HepG2 (cell line): ENCODE data around the gene BRSK2. TPM values are rescaled to one million over a fixed set of nuclear protein-coding genes. Genes with fewer than 3 reads are reported as not detected.

Experiments
- ATAC-seq: fragments of 200-7000 bp; cut with Tn5 transposase; 3 replicates; pipeline ENCODE4 v1.9.1; 2020; ENCODE audit warnings: mild to moderate bottlenecking, moderate library complexity
- BruUV-seq: library from RNA; stranded (reverse); fragments of 400-500 nt; replicated peaks from 2 replicates; lab custom pipeline; 2021; lab: Mats Ljungman, UMichigan
- CTCF ChIA-PET: fragments of 300-600 bp; formaldehyde crosslinking; extraction: SDS; loops from one replicate; lab custom pipeline; 2021; ENCODE audit warnings: low total read pairs, inconsistent platforms, low intra/inter-chr PET ratio; lab: Yijun Ruan, JAX
- POLR2A ChIA-PET: fragments of 350-600 bp; sonication (Branson Sonifier 250); formaldehyde crosslinking; loops from one replicate; lab custom pipeline; 2020; ENCODE audit warnings: antibody characterized with exemption, inconsistent platforms; lab: Yijun Ruan, JAX
- DNase-seq: peaks from one replicate; pipeline ENCODE4 v3.0.0-alpha.2; 2015; ENCODE audit warnings: low spot score
- FAIRE-seq: peaks from 3 replicates; lab custom pipeline; 2011; peaks lifted over from hg19 to GRCh38; lab: Jason Lieb, UNC
- H2AFZ ChIP-seq: one replicate; pipeline ENCODE4 v1.6.1; 2011; ENCODE audit warnings: low read length, inconsistent platforms
- H3K27ac ChIP-seq: fragments of 300-600 bp; 3 replicates; pipeline ENCODE4 v1.8.0; 2011; ENCODE audit warnings: mixed run types, mild to moderate bottlenecking, mixed read lengths, low read length, inconsistent platforms; ENCODE audit not compliant: insufficient read depth; ENCODE audit errors: extremely low read length
- H3K27me3 ChIP-seq, 2 experiments: fragments of 200-600 bp in 1 of 2; 2 replicates in 1 of 2; 3 replicates in 1 of 2; pipeline versions ENCODE4 v1.6.0 to v1.8.0; 2011; ENCODE audit warnings: low read length in 2 of 2, mild to moderate bottlenecking in 2 of 2, moderate library complexity in 2 of 2, inconsistent platforms in 1 of 2; ENCODE audit not compliant: insufficient read depth in 2 of 2, control insufficient read depth in 1 of 2
- H3K36me3 ChIP-seq, 2 experiments: fragments of 200-600 bp in 1 of 2; replicated peaks in 1 of 2; 2 replicates in 1 of 2; 3 replicates in 1 of 2; pipeline versions ENCODE4 v1.5.1 to v1.8.0; 2011; ENCODE audit warnings: low read length in 2 of 2, inconsistent platforms in 1 of 2; ENCODE audit not compliant: insufficient read depth in 2 of 2, control insufficient read depth in 1 of 2
- H3K4me1 ChIP-seq: 2 replicates; pipeline ENCODE4 v1.5.1; 2012; ENCODE audit warnings: low read length, inconsistent platforms; ENCODE audit not compliant: insufficient read depth
- H3K4me2 ChIP-seq: 2 replicates; pipeline ENCODE4 v1.6.0; 2011; ENCODE audit warnings: low read depth, low read length, inconsistent platforms
- H3K4me3 ChIP-seq, 3 experiments: fragments of 200-600 bp in 1 of 3; sonication (generic), shearing (Covaris generic) in 1 of 3; replicated peaks in 1 of 3; 2 replicates each; pipeline ENCODE4 v1.5.1; 2011 to 2016; ENCODE audit warnings: low read length in 3 of 3, inconsistent platforms in 2 of 3, low read depth in 2 of 3, mild to moderate bottlenecking in 2 of 3, control low read depth in 1 of 3, mixed read lengths in 1 of 3; ENCODE audit not compliant: insufficient read depth in 1 of 3
- H3K79me2 ChIP-seq: one replicate; pipeline ENCODE4 v1.6.1; 2011; ENCODE audit warnings: low read length, inconsistent platforms; ENCODE audit not compliant: insufficient read depth
- H3K9ac ChIP-seq: 2 replicates; pipeline ENCODE4 v1.6.0; 2011; ENCODE audit warnings: mild to moderate bottlenecking, low read depth, low read length, inconsistent platforms; ENCODE audit not compliant: insufficient read depth
- H3K9me3 ChIP-seq: 2 replicates; pipeline ENCODE4 v1.5.1; 2012; ENCODE audit warnings: mild to moderate bottlenecking, low read length
- H4K20me1 ChIP-seq: 2 replicates; pipeline ENCODE4 v1.6.0; 2011; ENCODE audit warnings: inconsistent platforms, mild to moderate bottlenecking, low read length, moderate library complexity; ENCODE audit not compliant: insufficient read depth
- MXI1 ChIP-seq: IDR thresholded peaks from 3 replicates; pipeline ENCODE4 v1.6.1; 2012; ENCODE audit warnings: low read depth, low read length, inconsistent platforms, borderline replicate concordance
- NR2F1 ChIP-seq, 2 experiments: fragments of 450-650 bp in 1 of 2; formaldehyde crosslinking in 1 of 2; IDR thresholded peaks; 2 replicates each; pipeline versions ENCODE4 v1.5.0 to v1.6.1; 2016 to 2020; ENCODE audit warnings: mild to moderate bottlenecking in 1 of 2, missing compliant biosample characterization in 1 of 2, missing genetic modification reagents in 1 of 2, moderate library complexity in 1 of 2
- RELA ChIP-seq: sonication (generic); formaldehyde crosslinking; IDR thresholded peaks from 2 replicates; pipeline ENCODE4 v1.4.0; 2020; ENCODE audit warnings: missing genetic modification reagents
- RXRB ChIP-seq: IDR thresholded peaks from 2 replicates; pipeline ENCODE4 v1.6.1; 2016; ENCODE audit warnings: borderline replicate concordance, missing genetic modification reagents, missing compliant biosample characterization
- XBP1 ChIP-seq: sonication (generic); formaldehyde crosslinking; IDR thresholded peaks from 2 replicates; pipeline ENCODE4 v1.5.0; 2020; ENCODE audit warnings: missing genetic modification reagents
- ZNF672 ChIP-seq: sonication (generic); formaldehyde crosslinking; IDR thresholded peaks from 2 replicates; pipeline ENCODE4 v1.8.1; 2022; ENCODE audit warnings: missing genetic modification reagents
- WGBS: methylation state at CpG from one replicate; pipeline ENCODE4 v1.1.6; 2017; ENCODE audit warnings: low lambda C conversion rate; 5-methylcytosine and 5-hydroxymethylcytosine counted together
- in situ Hi-C: cut with HindIII; loops from 2 replicates; pipeline ENCODE4 v1.10.0; 2017; ENCODE audit warnings: low pct_unique_long_range_greater_than_20kb; ENCODE audit not compliant: extremely low pct_ligation_motif_present
- intact Hi-C: fragments of 100-400 bp; cut with micrococcal nuclease; formaldehyde crosslinking; loops from one replicate; pipeline ENCODE4 v1.10.0; 2022; ENCODE audit not compliant: unreplicated experiment
- polyA plus RNA-seq, 8 experiments: library from polyadenylated mRNA; depleted of rRNA in 3 of 8; stranded (reverse) in 7 of 8; unstranded in 1 of 8; fragments of >200 nt; fragmentation: Illumina TruSeq in 4 of 8; extraction: Trizol in 4 of 8; gene quantifications; 2 replicates each; pipeline versions ENCODE4 v1.2.1 to v1.2.3, GENCODE V29; 2011 to 2016; ENCODE audit warnings: low read depth in 4 of 8, missing spikeins in 1 of 8, mixed read lengths in 1 of 8; ENCODE audit not compliant: insufficient read depth in 1 of 8
- total RNA-seq, 5 experiments: library from RNA; depleted of rRNA; stranded (reverse); fragments of >200 nt; fragmentation: Illumina TruSeq; extraction: Trizol; gene quantifications; 2 replicates each; pipeline ENCODE4 v1.2.3, GENCODE V29; 2016; ENCODE audit warnings: low read depth in 1 of 5
- TF ChIP-seq, protein P1 (sequence below): sonication (generic); formaldehyde crosslinking; IDR thresholded peaks from 2 replicates; pipeline ENCODE4 v1.4.0; 2020; ENCODE audit warnings: missing genetic modification reagents, borderline replicate concordance

Gene BRSK2
- total and polyA plus RNA-seq, 2 of the 13 experiments (the other 11 are each of a cell fraction or from before 2014, with no cell fraction given) = 0.74 to 1.1 TPM

GRCh38 chr11:1478544-1478943 lies 88.8 kb downstream of the BRSK2 start (continued):
- no peak for TF ChIP-seq NR2F1 (CRISPR knock-in tag; IDR thresholded peaks at IDR 0.05)
- TF ChIP-seq, all 625 proteins: peak for 0

DNA sequence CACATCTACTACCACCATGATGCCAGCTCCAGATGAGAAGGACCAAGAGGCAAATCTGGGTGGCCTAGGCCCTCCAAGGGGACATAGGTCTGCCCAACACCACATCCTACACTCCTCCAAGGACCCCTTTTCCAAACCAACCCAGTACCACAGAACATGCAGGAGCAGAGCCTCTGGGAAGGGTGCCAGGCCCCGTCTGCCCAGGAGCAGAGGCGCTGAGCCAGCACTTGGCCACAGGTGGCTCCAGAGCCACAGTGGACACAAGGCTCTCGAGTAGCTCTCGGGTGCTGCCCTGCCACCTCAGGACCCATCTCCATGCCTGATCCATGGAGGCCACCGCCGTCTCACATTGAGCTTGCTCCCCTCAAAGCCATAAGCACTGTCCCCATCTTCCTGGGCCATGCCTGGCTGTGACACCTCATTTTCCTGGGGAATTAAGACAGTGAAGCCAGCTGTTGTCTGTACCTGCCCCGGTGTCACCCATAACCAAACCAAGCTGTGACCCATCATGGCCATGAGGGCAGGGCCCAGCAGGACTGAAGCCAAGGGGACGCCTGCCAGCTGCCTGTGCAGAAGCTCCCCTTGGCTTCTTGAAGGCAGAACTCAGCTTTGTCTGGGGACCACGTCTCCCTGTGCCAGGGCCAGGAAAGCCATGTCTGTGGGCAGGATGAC lies 89.4 kb downstream of the BRSK2 start:
- CTCF ChIA-PET = no interaction called here
- H3K36me3 ChIP-seq = peaks cover 14 to 29% of the 10 kb centered on the region in 2 experiments; a peak in 4 of 5 replicates
- in situ Hi-C loops (no loop called here), intact Hi-C loops (no loop called here)
- H3K4me1 ChIP-seq = no peaks in the 10 kb centered on the region
- H3K79me2 ChIP-seq = no peaks in the 10 kb centered on the region
- POLR2A ChIA-PET = no interaction called here
- no TSS peak for BruUV-seq
- H3K9ac ChIP-seq = no peak overlapping the region
- no peaks in the 10 kb centered on the region for H3K27me3 ChIP-seq
- H4K20me1 ChIP-seq = peaks cover 2% of the 10 kb centered on the region; the same call in 1 of the 2 replicates
- TF ChIP-seq, protein P1, sequence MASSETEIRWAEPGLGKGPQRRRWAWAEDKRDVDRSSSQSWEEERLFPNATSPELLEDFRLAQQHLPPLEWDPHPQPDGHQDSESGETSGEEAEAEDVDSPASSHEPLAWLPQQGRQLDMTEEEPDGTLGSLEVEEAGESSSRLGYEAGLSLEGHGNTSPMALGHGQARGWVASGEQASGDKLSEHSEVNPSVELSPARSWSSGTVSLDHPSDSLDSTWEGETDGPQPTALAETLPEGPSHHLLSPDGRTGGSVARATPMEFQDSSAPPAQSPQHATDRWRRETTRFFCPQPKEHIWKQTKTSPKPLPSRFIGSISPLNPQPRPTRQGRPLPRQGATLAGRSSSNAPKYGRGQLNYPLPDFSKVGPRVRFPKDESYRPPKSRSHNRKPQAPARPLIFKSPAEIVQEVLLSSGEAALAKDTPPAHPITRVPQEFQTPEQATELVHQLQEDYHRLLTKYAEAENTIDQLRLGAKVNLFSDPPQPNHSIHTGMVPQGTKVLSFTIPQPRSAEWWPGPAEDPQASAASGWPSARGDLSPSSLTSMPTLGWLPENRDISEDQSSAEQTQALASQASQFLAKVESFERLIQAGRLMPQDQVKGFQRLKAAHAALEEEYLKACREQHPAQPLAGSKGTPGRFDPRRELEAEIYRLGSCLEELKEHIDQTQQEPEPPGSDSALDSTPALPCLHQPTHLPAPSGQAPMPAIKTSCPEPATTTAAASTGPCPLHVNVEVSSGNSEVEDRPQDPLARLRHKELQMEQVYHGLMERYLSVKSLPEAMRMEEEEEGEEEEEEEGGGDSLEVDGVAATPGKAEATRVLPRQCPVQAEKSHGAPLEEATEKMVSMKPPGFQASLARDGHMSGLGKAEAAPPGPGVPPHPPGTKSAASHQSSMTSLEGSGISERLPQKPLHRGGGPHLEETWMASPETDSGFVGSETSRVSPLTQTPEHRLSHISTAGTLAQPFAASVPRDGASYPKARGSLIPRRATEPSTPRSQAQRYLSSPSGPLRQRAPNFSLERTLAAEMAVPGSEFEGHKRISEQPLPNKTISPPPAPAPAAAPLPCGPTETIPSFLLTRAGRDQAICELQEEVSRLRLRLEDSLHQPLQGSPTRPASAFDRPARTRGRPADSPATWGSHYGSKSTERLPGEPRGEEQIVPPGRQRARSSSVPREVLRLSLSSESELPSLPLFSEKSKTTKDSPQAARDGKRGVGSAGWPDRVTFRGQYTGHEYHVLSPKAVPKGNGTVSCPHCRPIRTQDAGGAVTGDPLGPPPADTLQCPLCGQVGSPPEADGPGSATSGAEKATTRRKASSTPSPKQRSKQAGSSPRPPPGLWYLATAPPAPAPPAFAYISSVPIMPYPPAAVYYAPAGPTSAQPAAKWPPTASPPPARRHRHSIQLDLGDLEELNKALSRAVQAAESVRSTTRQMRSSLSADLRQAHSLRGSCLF (CRISPR knock-in tag) = no peak
- TF ChIP-seq ZNF672 (no peak), MXI1 (no peak), RXRB (CRISPR knock-in tag) (no peak), XBP1 (no peak), RELA (no peak)
- DNase-seq (no peak), FAIRE-seq (no peak), ATAC-seq (no peak)
- H3K9me3 ChIP-seq = no peaks in the 10 kb centered on the region
- WGBS = 96% methylated on average over 8 of the region's 9 CpGs
- H3K4me3 ChIP-seq = no peak overlapping the region
- no peak overlapping the region for H3K27ac ChIP-seq
- H2AFZ ChIP-seq = no peak overlapping the region
- no peak overlapping the region for H3K4me2 ChIP-seq
